Measurements from ENCODE around the gene MTERF4.

Gene MTERF4

GRCh38 chr2:241088376-241088775 lies 13.7 kb downstream of the MTERF4 start:
- no peak for DNase-seq (ENCODE audit: low read depth)

DNA sequence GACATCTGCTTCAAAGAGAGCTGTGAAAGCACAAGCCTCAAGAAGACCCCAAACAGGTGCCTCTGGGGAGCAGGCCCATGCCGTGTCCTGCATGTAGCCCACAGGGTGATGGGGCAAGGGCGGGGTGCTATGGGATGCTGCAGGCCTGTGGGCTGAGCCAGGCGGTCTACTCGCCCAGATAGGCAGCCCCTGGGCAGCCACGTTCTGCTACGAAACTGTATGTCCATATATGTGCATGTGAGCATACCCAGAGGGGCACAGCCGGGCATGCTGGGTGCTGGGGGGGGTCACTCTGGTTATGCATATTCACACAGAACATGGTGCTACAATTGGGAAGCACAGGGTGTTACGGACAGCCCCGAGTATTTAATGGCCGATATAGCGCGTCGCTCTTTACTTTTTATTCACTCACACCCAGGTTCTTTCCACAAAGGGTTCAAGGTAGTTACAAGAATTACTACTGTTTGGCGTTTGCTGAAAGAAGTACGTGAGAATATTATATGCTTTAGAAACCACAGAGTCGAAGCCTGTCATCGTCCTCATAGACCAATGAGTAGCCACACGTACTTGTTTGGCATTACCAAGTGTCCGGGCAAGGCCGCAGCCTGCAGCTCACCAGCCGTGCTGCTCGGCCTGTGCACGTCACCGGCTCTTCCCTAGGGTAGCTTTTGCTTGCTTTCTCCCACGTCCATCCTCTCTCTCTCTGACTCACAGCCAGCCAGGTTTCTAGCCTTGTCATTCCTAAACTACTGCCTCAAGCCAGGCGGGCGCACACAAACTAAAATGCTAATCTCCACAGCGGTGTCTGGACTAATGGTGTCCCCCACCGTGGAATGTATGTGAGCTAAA lies 14.4 kb downstream of the MTERF4 start:
- no peak for DNase-seq (ENCODE audit: low read depth)

DNA sequence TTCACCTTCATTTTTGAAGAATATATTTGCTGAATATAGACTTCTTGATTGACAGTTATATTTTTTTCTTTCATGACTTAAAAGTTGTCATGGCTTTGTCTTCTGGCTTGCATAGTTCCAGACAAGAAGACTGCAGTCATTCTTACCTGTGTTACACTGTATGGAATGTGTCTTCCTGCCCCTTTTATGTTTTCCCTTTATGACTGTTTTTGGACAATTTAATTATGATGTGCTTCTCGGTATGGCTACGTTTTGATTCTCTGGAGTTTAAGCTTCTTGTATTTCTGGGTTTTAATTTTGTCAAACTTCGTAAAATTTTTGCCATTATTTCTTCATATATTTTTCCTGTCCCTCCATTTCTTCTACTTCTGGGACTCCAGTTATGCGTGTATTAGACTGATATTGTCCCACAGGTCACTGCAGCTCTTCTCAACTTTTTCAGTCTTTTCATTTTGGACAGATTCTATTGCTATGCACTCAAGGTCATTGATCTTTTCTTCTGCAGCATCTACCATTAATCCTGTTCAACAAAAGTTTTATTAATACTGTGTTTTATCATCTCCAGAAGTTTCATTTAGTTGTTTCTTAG lies 17.1 kb downstream of the MTERF4 start:
- DNase-seq (ENCODE audit: low read depth): no peak

GRCh38 chr2:241083091-241083415 lies 19.0 kb downstream of the MTERF4 start:
- DNase-seq (ENCODE audit: low read depth): no peak

- DNase-seq (ENCODE audit: low read depth): no peak
These were observed 19.6 kb downstream of the MTERF4 start for GRCh38 chr2:241082341-241083090.

DNA sequence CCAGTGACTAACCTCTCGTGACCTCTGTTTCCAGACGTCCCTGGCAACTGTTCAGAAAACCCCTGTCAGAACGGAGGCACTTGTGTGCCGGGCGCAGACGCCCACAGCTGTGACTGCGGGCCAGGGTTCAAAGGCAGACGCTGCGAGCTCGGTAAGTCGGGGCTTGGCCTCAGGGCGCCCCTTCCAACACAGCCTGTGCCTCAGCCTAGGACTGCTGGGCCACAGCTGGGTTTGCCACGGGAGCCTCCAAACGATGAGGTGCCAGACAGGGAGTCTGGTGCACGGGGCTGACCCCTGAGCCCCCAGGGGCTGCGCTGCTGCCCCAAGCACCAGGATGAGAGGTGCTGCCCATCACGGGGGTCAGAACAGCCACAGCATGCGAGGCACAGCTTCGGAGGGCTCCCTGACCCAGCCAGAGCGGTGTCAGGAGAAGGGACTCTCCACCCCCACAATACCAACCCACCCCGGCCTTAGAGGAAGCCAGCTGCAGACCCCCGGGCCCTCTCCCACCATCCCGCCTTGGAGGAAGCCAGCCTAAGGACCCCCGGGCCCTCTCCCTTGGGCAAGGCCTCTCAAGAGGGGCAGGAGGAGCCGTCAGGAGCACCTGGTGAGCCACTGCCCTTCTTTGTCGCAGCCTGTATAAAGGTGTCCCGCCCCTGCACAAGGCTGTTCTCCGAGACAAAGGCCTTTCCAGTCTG lies 20.3 kb downstream of the MTERF4 start:
- no peak for DNase-seq (ENCODE audit: low read depth)

GRCh38 chr2:241081190-241081642 lies 20.9 kb downstream of the MTERF4 start:
- DNase-seq (ENCODE audit: low read depth): no peak

DNA sequence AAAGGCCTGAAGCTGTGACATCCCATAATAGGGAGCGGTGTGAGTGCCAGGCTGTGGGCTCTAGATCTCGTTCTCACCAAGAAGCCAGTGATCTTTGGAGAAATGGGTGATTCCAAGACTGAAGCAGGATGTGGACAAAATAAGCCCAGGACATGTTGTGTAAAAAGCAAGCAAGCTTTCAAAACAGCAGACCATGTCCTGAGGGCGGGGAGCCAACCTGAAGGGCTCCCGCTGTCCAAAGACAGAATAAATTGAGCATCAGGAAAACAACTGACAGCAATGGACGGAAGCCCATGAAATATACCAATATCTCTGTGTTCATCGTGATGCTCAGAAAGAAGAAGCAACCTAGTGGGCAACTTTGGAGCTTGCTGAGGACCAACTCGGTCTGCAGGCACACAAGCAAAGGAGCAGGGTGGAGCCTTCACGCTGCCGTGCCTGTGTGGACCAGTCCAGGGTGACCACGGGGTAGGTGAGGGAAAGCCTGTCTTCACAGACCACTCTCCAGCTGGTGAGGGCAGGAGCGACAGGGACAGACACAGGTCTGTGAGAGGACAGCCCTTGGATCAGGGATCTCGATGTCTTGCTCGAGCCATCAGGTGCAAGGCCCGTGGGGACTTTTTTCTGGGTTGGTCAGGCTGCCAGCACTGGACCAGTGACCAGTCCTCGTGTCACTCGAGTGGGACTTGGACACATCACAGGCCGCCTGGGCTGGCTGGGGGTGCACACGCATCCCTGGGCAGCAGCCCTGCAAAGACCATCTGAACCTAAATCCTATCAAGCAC lies 21.5 kb downstream of the MTERF4 start:
- DNase-seq (ENCODE audit: low read depth): no peak

DNA sequence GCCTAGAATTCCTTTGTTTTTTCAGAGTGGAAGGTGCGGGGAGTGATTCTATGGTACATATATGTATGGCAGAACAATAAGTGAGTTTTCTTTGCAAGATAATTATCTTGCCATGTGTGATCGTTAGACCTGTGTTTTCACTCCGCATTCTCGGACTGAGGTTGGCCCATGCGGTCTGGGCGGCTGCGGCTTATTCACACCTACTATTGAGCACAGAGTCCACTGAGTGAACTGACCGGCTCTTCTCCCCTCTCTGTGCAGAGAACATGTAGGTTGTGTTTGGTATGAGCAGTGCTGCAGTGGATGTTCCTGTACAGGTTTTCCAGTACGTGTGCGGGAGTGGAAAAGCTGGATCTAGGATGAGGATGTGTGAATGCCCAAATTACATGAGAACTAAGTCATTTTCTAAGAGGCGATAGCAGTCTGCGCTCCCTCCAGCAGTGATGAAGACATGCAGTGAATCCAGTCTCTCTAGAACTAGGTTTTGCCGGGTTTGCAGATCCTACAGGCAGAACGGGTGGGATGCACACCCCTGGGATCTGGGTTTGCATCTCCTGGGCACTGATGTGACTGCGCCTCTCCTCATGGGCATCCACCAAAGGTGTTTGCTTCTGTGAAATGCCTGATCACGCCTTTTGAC lies 27.1 kb downstream of the MTERF4 start:
- no peak for DNase-seq (ENCODE audit: low read depth)

- DNase-seq (ENCODE audit: low read depth): no peak
These were observed 27.8 kb downstream of the MTERF4 start for GRCh38 chr2:241074065-241074818.

GRCh38 chr2:241073166-241074064 lies 28.7 kb downstream of the MTERF4 start:
- no peak for DNase-seq (ENCODE audit: low read depth)

- DNase-seq (ENCODE audit: low read depth): no peak
These were observed 29.4 kb downstream of the MTERF4 start for GRCh38 chr2:241072553-241073165.

- DNase-seq (ENCODE audit: low read depth): no peak
These were observed 29.9 kb downstream of the MTERF4 start for GRCh38 chr2:241072151-241072550.

DNA sequence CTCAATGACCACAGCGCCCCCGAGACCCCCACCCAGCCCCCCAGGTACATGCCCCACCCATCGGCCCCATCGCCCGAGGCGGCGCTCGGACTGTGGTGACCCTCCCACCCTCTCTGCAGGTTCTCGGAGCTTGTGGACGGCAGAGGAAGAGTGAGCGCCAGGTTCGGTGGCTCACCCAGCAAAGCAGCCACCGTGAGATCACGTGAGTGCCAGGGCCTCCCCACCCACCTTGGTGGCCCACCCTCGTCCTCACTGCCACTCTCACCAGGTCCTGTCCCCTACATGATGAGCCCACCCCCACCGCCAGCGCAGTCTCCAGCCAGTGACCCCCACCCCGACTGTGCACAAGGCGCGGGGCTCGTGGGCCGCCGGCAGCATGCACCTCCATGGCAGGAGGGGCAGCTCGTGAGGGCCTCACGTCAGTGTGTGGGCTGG lies 30.4 kb downstream of the MTERF4 start:
- no peak for DNase-seq (ENCODE audit: low read depth)

DNA sequence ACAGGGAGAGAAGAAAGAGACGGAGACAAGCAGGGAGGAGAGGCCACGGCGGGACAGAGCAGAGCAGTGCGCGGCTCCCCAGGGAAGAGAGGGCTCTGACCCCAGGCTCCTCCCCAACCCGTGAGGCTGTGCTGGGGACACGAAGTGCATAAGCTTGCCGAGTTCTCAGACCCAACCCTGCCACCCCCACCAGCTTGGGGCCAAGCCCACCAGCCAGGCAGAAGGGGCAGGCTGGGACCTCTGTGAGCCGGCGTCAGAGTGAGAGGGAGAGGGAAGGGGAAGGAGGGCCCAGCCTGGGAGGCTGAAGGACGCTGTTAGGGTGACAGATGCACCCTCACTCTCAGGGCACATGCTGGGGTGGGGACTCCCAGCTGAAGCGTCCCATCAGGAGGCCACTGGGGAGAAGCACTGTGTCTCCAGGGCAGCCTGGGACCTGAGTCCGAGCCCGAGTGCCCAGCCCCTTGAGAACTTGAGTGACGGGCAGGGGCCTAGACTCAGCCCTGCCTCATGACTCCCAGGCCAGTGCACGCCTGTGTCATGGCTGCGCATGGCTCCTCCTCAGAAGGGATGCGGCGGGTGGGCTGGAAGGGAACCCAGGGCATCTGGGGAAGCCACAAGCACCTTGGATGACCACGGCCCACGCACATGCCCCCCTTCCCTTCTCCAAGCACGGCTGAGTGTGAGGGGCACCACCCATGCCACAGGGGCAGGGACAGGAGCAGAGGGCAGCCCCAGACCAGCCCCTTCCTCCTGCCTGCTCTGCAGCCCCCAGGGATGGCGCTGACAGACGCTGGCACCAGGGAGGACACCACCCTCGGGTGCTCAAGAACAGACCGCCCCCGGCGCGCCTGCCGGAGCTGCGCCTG lies 31.0 kb downstream of the MTERF4 start:
- no peak for DNase-seq (ENCODE audit: low read depth)

GRCh38 chr2:241070361-241070760 lies 31.7 kb downstream of the MTERF4 start:
- no peak for DNase-seq (ENCODE audit: low read depth)

GRCh38 chr2:241069821-241070281 lies 32.2 kb downstream of the MTERF4 start:
- no peak for DNase-seq (ENCODE audit: low read depth)
